DMS53 (cell line): ENCODE results near the gene ARID1B.
"Not testable (repeated sequence)": the region's sequence is repeated elsewhere in the genome, so short reads cannot be mapped to it uniquely, and the experiment has no call there.

ENCODE experiments used
- DNase-seq: peaks from one replicate; lab custom pipeline; 2025; lab: John Stamatoyannopoulos, UW

ARID1B gene

GRCh38 chr6:156935000-156935399 lies 157.8 kb downstream of the ARID1B start:
- no peak for DNase-seq

- no peak for DNase-seq
Observed at GRCh38 chr6:156938143-156938542, 161.0 kb downstream of the ARID1B start.

GRCh38 chr6:156940221-156940620 lies 163.0 kb downstream of the ARID1B start:
- DNase-seq, result no peak

- no peak for DNase-seq
Observed at GRCh38 chr6:156942266-156942665, 165.1 kb downstream of the ARID1B start.

- no peak for DNase-seq
Observed at GRCh38 chr6:156943166-156943565, 166.0 kb downstream of the ARID1B start.

- DNase-seq, result no peak
Observed at GRCh38 chr6:156943816-156944215, 166.6 kb downstream of the ARID1B start.

GRCh38 chr6:156944412-156944811 lies 167.2 kb downstream of the ARID1B start:
- no peak for DNase-seq

GRCh38 chr6:156945789-156946172 lies 168.6 kb downstream of the ARID1B start:
- not testable (repeated sequence) for DNase-seq

- DNase-seq, result no peak
Observed at GRCh38 chr6:156946370-156946936, 169.3 kb downstream of the ARID1B start.

GRCh38 chr6:156948277-156948676 lies 171.1 kb downstream of the ARID1B start:
- no peak for DNase-seq

GRCh38 chr6:156948807-156949206 lies 171.6 kb downstream of the ARID1B start:
- DNase-seq, result no peak

- DNase-seq, result no peak
Observed at GRCh38 chr6:156949376-156949775, 172.2 kb downstream of the ARID1B start.

GRCh38 chr6:156950084-156950483 lies 172.9 kb downstream of the ARID1B start:
- DNase-seq, result no peak

- no peak for DNase-seq
Observed at GRCh38 chr6:156950531-156950930, 173.4 kb downstream of the ARID1B start.

- no peak for DNase-seq
Observed at GRCh38 chr6:156952401-156952800, 175.2 kb downstream of the ARID1B start.

- no peak for DNase-seq
Observed at GRCh38 chr6:156953127-156953478, 175.9 kb downstream of the ARID1B start.

GRCh38 chr6:156953479-156954146 lies 176.4 kb downstream of the ARID1B start:
- DNase-seq, result peak; percentile 45

- DNase-seq, result no peak
Observed at GRCh38 chr6:156954191-156954590, 177.0 kb downstream of the ARID1B start.

- DNase-seq, result no peak
Observed at GRCh38 chr6:156954816-156955215, 177.6 kb downstream of the ARID1B start.

GRCh38 chr6:156955494-156956183 lies 178.5 kb downstream of the ARID1B start:
- DNase-seq, result no peak

- DNase-seq, result no peak
Observed at GRCh38 chr6:156956286-156956685, 179.1 kb downstream of the ARID1B start.

- DNase-seq, result no peak
Observed at GRCh38 chr6:156957931-156958547, 180.9 kb downstream of the ARID1B start.

GRCh38 chr6:156960525-156960924 lies 183.3 kb downstream of the ARID1B start:
- DNase-seq, result no peak
